A673 (cell line): Measurements from ENCODE around the gene RAB36.

Source experiments
- CTCF ChIP-seq: fragments of 300-800, 200-600 bp; sonication (generic); conservative IDR thresholded peaks from 2 replicates; pipeline ENCODE4 v1.5.1; 2017; ENCODE audit warnings: low read depth, mild to moderate bottlenecking, antibody characterized with exemption, low read length, moderate library complexity, mixed read lengths
- EZH2 ChIP-seq: fragments of 200-600 bp; sonication (generic); IDR thresholded peaks from 2 replicates; pipeline ENCODE4 v1.6.1; 2017; ENCODE audit warnings: borderline replicate concordance, low read depth, mild to moderate bottlenecking, mixed read lengths, antibody characterized with exemption, low read length; ENCODE audit not compliant: poor library complexity, severe bottlenecking

- TF ChIP-seq CTCF (no peak), EZH2 (no peak)
Observed at GRCh38 chr22:23127788-23128187, 17.5 kb upstream of the RAB36 start.
